CD4-positive, alpha-beta T cell (primary cell): ENCODE data around the gene CHI3L2. TPM values are rescaled to one million over a fixed set of nuclear protein-coding genes. Genes with fewer than 3 reads are reported as not detected.

Source experiments
- ATAC-seq: fragments of 200-7000 bp; cut with Tn5 transposase; one replicate; pipeline ENCODE4 v1.10.0; 2022; ENCODE audit warnings: mild to moderate bottlenecking; ENCODE audit not compliant: poor library complexity
- CTCF ChIA-PET: fragments of 350-600 bp; sonication (Branson Sonifier 250); formaldehyde crosslinking; loops from one replicate; lab custom pipeline; 2021; ENCODE audit warnings: antibody characterized with exemption, inconsistent platforms; lab: Charles Lee
- POLR2A ChIA-PET: fragments of 350-600 bp; sonication (Branson Sonifier 250); formaldehyde crosslinking; loops from one replicate; lab custom pipeline; 2021; ENCODE audit warnings: antibody characterized with exemption, inconsistent platforms; lab: Charles Lee
- DNase-seq, 14 experiments: peaks; one replicate each; pipeline ENCODE4 v3.0.0-alpha.2; 2013 to 2020; ENCODE audit warnings: mixed read lengths in 2 of 14
- H3K27ac ChIP-seq, 2 donors: one replicate each; pipeline versions ENCODE4 v1.5.1 to v1.7.0; 2013; ENCODE audit warnings: low read length in 2 of 2, low read depth in 1 of 2, mild to moderate bottlenecking in 1 of 2
- H3K27me3 ChIP-seq, 2 experiments: 1 replicate in 1 of 2; 2 replicates in 1 of 2; pipeline versions ENCODE4 v1.6.1 to v1.7.0; 2013; ENCODE audit warnings: low read length in 2 of 2, control low read depth in 1 of 2, mild to moderate bottlenecking in 1 of 2, moderate library complexity in 1 of 2; ENCODE audit not compliant: insufficient read depth in 2 of 2, control insufficient read depth in 1 of 2
- H3K36me3 ChIP-seq: one replicate; pipeline ENCODE4 v1.6.1; 2013; ENCODE audit warnings: low read length, control low read depth; ENCODE audit not compliant: insufficient read depth
- H3K4me1 ChIP-seq: one replicate; pipeline ENCODE4 v1.6.1; 2013; ENCODE audit warnings: low read length, control low read depth; ENCODE audit not compliant: insufficient read depth
- H3K4me3 ChIP-seq: one replicate; pipeline ENCODE4 v1.5.1; 2013; ENCODE audit warnings: mild to moderate bottlenecking, low read length, moderate library complexity
- H3K9me3 ChIP-seq, 2 experiments: 1 replicate in 1 of 2; 2 replicates in 1 of 2; pipeline versions ENCODE4 v1.6.1 to v1.7.0; 2013; ENCODE audit warnings: low read length in 2 of 2, mild to moderate bottlenecking in 2 of 2, control low read depth in 1 of 2, moderate library complexity in 1 of 2; ENCODE audit not compliant: control insufficient read depth in 1 of 2, insufficient read depth in 1 of 2
- H3K27ac Mint-ChIP-seq: one replicate; pipeline ENCODE4 v1.8.0; 2020; ENCODE audit warnings: mixed read lengths
- H3K27me3 Mint-ChIP-seq: one replicate; pipeline ENCODE4 v1.8.0; 2021; ENCODE audit warnings: mixed read lengths
- H3K36me3 Mint-ChIP-seq: one replicate; pipeline ENCODE4 v1.8.0; 2021; ENCODE audit warnings: low read depth, mixed read lengths
- H3K4me1 Mint-ChIP-seq: one replicate; pipeline ENCODE4 v1.8.0; 2021; ENCODE audit warnings: low read depth, mixed read lengths
- H3K4me3 Mint-ChIP-seq: one replicate; pipeline ENCODE4 v1.8.0; 2020; ENCODE audit warnings: mild to moderate bottlenecking, mixed read lengths
- H3K9me3 Mint-ChIP-seq: one replicate; pipeline ENCODE4 v1.8.0; 2020; ENCODE audit warnings: mixed read lengths
- CTCF ChIP-seq: fragments of 200-600 bp; IDR thresholded peaks from one replicate; pipeline ENCODE4 v1.8.0; 2022; ENCODE audit warnings: antibody characterized with exemption, mild to moderate bottlenecking
- intact Hi-C, 2 experiments: fragments of 100-400 bp; cut with DNase I in 1 of 2; cut with micrococcal nuclease in 1 of 2; formaldehyde crosslinking; loops; one replicate each; pipeline versions ENCODE4 v1.15.1 to v1.9.0; 2023 to 2025; cut with DNase I, micrococcal nuclease
- total RNA-seq, 174 experiments: library from RNA in 2 of 174; stranded (reverse) in 2 of 174; gene quantifications; one replicate each; pipeline ENCODE4 v1.2.3 and lab custom pipeline; 2021 to 2026

CHI3L2 gene
- total RNA-seq, 2 experiments from 2014 or later: 13.9 to 15.7 TPM

GRCh38 chr1:111234258-111234657, 6.7 kb downstream of the CHI3L2 start:
- Mint-ChIP-seq H3K36me3 (peaks cover 63% of the 10 kb centered on the region), H3K4me1 (peaks cover 71% of the 10 kb centered on the region), H3K9me3 (no peaks in the 10 kb centered on the region), H3K4me3 (no peak overlapping the region), H3K27ac (no peak overlapping the region), H3K27me3 (no peaks in the 10 kb centered on the region)
- TF ChIP-seq CTCF: no peak
- H3K9me3 ChIP-seq: peaks cover 0 to 3% of the 10 kb centered on the region in 2 experiments
- H3K27ac ChIP-seq: no peak overlapping the region
- ATAC-seq (no peak), DNase-seq (no peak)
- ChIA-PET CTCF (no interaction called here), POLR2A (no interaction called here)
- H3K4me3 ChIP-seq: no peak overlapping the region
- intact Hi-C loops: loop anchor here in 1 of 2 experiments (5.0 kb wide), 2 partner anchors 37 to 38 kb away; no protein-coding TSS in a partner anchor
- no peaks in the 10 kb centered on the region for H3K27me3 ChIP-seq
- peaks cover 18% of the 10 kb centered on the region for H3K4me1 ChIP-seq
- no peaks in the 10 kb centered on the region for H3K36me3 ChIP-seq

GRCh38 chr1:111234866-111235265, 7.4 kb downstream of the CHI3L2 start:
- TF ChIP-seq CTCF: no peak
- no peak for ATAC-seq
- Histone ChIP-seq H3K9me3 (no peaks in the 10 kb centered on the region), H3K4me1 (peaks cover 13% of the 10 kb centered on the region), H3K4me3 (no peak overlapping the region), H3K36me3 (peaks cover 4% of the 10 kb centered on the region), H3K27ac (no peak overlapping the region), H3K27me3 (no peaks in the 10 kb centered on the region)
- peaks cover 70% of the 10 kb centered on the region for H3K4me1 Mint-ChIP-seq
- no peaks in the 10 kb centered on the region for H3K9me3 Mint-ChIP-seq
- intact Hi-C loops: loop anchor here in 1 of 2 experiments (5.0 kb wide), 2 partner anchors 37 to 38 kb away; no protein-coding TSS in a partner anchor
- ChIA-PET CTCF (no interaction called here), POLR2A (no interaction called here)
- no peak overlapping the region for H3K27ac Mint-ChIP-seq
- no peaks in the 10 kb centered on the region for H3K27me3 Mint-ChIP-seq
- no peak for DNase-seq
- peaks cover 67% of the 10 kb centered on the region for H3K36me3 Mint-ChIP-seq
- H3K4me3 Mint-ChIP-seq: no peak overlapping the region

GRCh38 chr1:111236379-111236778, 8.9 kb downstream of the CHI3L2 start:
- Mint-ChIP-seq H3K27ac (no peak overlapping the region), H3K4me3 (no peak overlapping the region), H3K4me1 (peaks cover 57% of the 10 kb centered on the region), H3K36me3 (peaks cover 76% of the 10 kb centered on the region), H3K27me3 (no peaks in the 10 kb centered on the region), H3K9me3 (no peaks in the 10 kb centered on the region)
- intact Hi-C loops: no loop called here
- Histone ChIP-seq H3K9me3 (no peaks in the 10 kb centered on the region), H3K4me3 (no peak overlapping the region), H3K27ac (no peak overlapping the region), H3K4me1 (peaks cover 2% of the 10 kb centered on the region), H3K36me3 (peaks cover 9% of the 10 kb centered on the region), H3K27me3 (no peaks in the 10 kb centered on the region)
- CTCF ChIA-PET: no interaction called here
- TF ChIP-seq CTCF: no peak
- POLR2A ChIA-PET: interaction anchor here (1.3 kb wide), 1 partner anchor 9 kb away, joined by 3 read pairs; the partner anchor contains the start of gene CHI3L2
- ATAC-seq (no peak), DNase-seq (no peak)
